ENCODE measurements around the gene BRD2.

Gene BRD2

GRCh38 chr6:32967151-32968091 is 973 bp upstream of the BRD2 start:
- Histone ChIP-seq H3K9me3 (ENCODE audit: control insufficient read depth, low read depth, low read length) (no peaks in the 10 kb centered on the region), H3K36me3 (ENCODE audit: control insufficient read depth, low read depth, low read length) (peaks cover 3% of the 10 kb centered on the region), H3K27me3 (ENCODE audit: control insufficient read depth, insufficient read depth, low read length) (no peaks in the 10 kb centered on the region), H3K4me1 (ENCODE audit: control insufficient read depth, low read depth, low read length) (peaks cover 6% of the 10 kb centered on the region), H3K27ac (ENCODE audit: low read length) (peak overlapping the region; percentile 100), H3K9ac (ENCODE audit: low read length) (peak overlapping the region; percentile 98), H3K4me3 (ENCODE audit: low read length) (peak overlapping the region; percentile 89)

GRCh38 chr6:32968867-32969684 is 682 bp downstream of the BRD2 start:
- Histone ChIP-seq H3K27ac (ENCODE audit: low read length) (peak overlapping the region; percentile 100), H3K4me3 (ENCODE audit: low read length) (peak overlapping the region; percentile 89), H3K4me1 (ENCODE audit: control insufficient read depth, low read depth, low read length) (peaks cover 6% of the 10 kb centered on the region), H3K36me3 (ENCODE audit: control insufficient read depth, low read depth, low read length) (peaks cover 19% of the 10 kb centered on the region), H3K27me3 (ENCODE audit: control insufficient read depth, insufficient read depth, low read length) (no peaks in the 10 kb centered on the region), H3K9ac (ENCODE audit: low read length) (peak overlapping the region; percentile 98), H3K9me3 (ENCODE audit: control insufficient read depth, low read depth, low read length) (no peaks in the 10 kb centered on the region)

- Histone ChIP-seq H3K9me3 (ENCODE audit: control insufficient read depth, low read depth, low read length) (no peaks in the 10 kb centered on the region), H3K9ac (ENCODE audit: low read length) (peak overlapping the region; percentile 98), H3K4me1 (ENCODE audit: control insufficient read depth, low read depth, low read length) (peaks cover 11% of the 10 kb centered on the region), H3K27ac (ENCODE audit: low read length) (peak overlapping the region; percentile 100), H3K4me3 (ENCODE audit: low read length) (peak overlapping the region; percentile 89), H3K27me3 (ENCODE audit: control insufficient read depth, insufficient read depth, low read length) (no peaks in the 10 kb centered on the region), H3K36me3 (ENCODE audit: control insufficient read depth, low read depth, low read length) (peaks cover 27% of the 10 kb centered on the region)
Observed at GRCh38 chr6:32969685-32970412, 1.5 kb downstream of the BRD2 start.

GRCh38 chr6:32970413-32971241 is 2.2 kb downstream of the BRD2 start:
- Histone ChIP-seq H3K27ac (ENCODE audit: low read length) (peak overlapping the region; percentile 100), H3K36me3 (ENCODE audit: control insufficient read depth, low read depth, low read length) (peaks cover 35% of the 10 kb centered on the region), H3K4me3 (ENCODE audit: low read length) (peak overlapping the region; percentile 89), H3K4me1 (ENCODE audit: control insufficient read depth, low read depth, low read length) (peaks cover 11% of the 10 kb centered on the region), H3K9me3 (ENCODE audit: control insufficient read depth, low read depth, low read length) (no peaks in the 10 kb centered on the region), H3K9ac (ENCODE audit: low read length) (peak overlapping the region; percentile 98), H3K27me3 (ENCODE audit: control insufficient read depth, insufficient read depth, low read length) (no peaks in the 10 kb centered on the region)

- peak overlapping the region; percentile 89 for H3K4me3 ChIP-seq (ENCODE audit: low read length)
- H3K4me1 ChIP-seq (ENCODE audit: control insufficient read depth, low read depth, low read length), result peaks cover 11% of the 10 kb centered on the region
- peaks cover 41% of the 10 kb centered on the region for H3K36me3 ChIP-seq (ENCODE audit: control insufficient read depth, low read depth, low read length)
- no peaks in the 10 kb centered on the region for H3K27me3 ChIP-seq (ENCODE audit: control insufficient read depth, insufficient read depth, low read length)
- H3K9ac ChIP-seq (ENCODE audit: low read length), result peak overlapping the region; percentile 98
- peak overlapping the region; percentile 99 for H3K27ac ChIP-seq (ENCODE audit: low read length)
- no peaks in the 10 kb centered on the region for H3K9me3 ChIP-seq (ENCODE audit: control insufficient read depth, low read depth, low read length)
Observed at GRCh38 chr6:32971242-32971580, 2.8 kb downstream of the BRD2 start.

- Histone ChIP-seq H3K27me3 (ENCODE audit: control insufficient read depth, insufficient read depth, low read length) (no peaks in the 10 kb centered on the region), H3K4me3 (ENCODE audit: low read length) (peak overlapping the region; percentile 89), H3K9me3 (ENCODE audit: control insufficient read depth, low read depth, low read length) (no peaks in the 10 kb centered on the region), H3K36me3 (ENCODE audit: control insufficient read depth, low read depth, low read length) (peaks cover 46% of the 10 kb centered on the region), H3K27ac (ENCODE audit: low read length) (peak overlapping the region; percentile 99), H3K9ac (ENCODE audit: low read length) (peak overlapping the region; percentile 98), H3K4me1 (ENCODE audit: control insufficient read depth, low read depth, low read length) (peaks cover 10% of the 10 kb centered on the region)
Observed at GRCh38 chr6:32971581-32972352, 3.4 kb downstream of the BRD2 start.

GRCh38 chr6:32972353-32973143 is 4.2 kb downstream of the BRD2 start:
- Histone ChIP-seq H3K27me3 (ENCODE audit: control insufficient read depth, insufficient read depth, low read length) (no peaks in the 10 kb centered on the region), H3K36me3 (ENCODE audit: control insufficient read depth, low read depth, low read length) (peaks cover 54% of the 10 kb centered on the region), H3K9me3 (ENCODE audit: control insufficient read depth, low read depth, low read length) (no peaks in the 10 kb centered on the region), H3K4me1 (ENCODE audit: control insufficient read depth, low read depth, low read length) (peaks cover 5% of the 10 kb centered on the region), H3K9ac (ENCODE audit: low read length) (peak overlapping the region; percentile 88), H3K4me3 (ENCODE audit: low read length) (peak overlapping the region; percentile 89), H3K27ac (ENCODE audit: low read length) (peak overlapping the region; percentile 46)

- H3K36me3 ChIP-seq (ENCODE audit: control insufficient read depth, low read depth, low read length), result peaks cover 63% of the 10 kb centered on the region
- H3K27ac ChIP-seq (ENCODE audit: low read length), result no peak overlapping the region
- peak overlapping the region; percentile 89 for H3K4me3 ChIP-seq (ENCODE audit: low read length)
- peaks cover 5% of the 10 kb centered on the region for H3K4me1 ChIP-seq (ENCODE audit: control insufficient read depth, low read depth, low read length)
- H3K27me3 ChIP-seq (ENCODE audit: control insufficient read depth, insufficient read depth, low read length), result no peaks in the 10 kb centered on the region
- H3K9ac ChIP-seq (ENCODE audit: low read length), result peak overlapping the region; percentile 88
- no peaks in the 10 kb centered on the region for H3K9me3 ChIP-seq (ENCODE audit: control insufficient read depth, low read depth, low read length)
Observed at GRCh38 chr6:32973144-32974015, 5.0 kb downstream of the BRD2 start.

- peaks cover 5% of the 10 kb centered on the region for H3K4me1 ChIP-seq (ENCODE audit: control insufficient read depth, low read depth, low read length)
- peaks cover 68% of the 10 kb centered on the region for H3K36me3 ChIP-seq (ENCODE audit: control insufficient read depth, low read depth, low read length)
Observed at GRCh38 chr6:32974016-32974333, 5.6 kb downstream of the BRD2 start.

More at GRCh38 chr6:32974016-32974333, 5.6 kb downstream of the BRD2 start:
- Histone ChIP-seq H3K9ac (ENCODE audit: low read length) (peak overlapping the region; percentile 88), H3K27me3 (ENCODE audit: control insufficient read depth, insufficient read depth, low read length) (no peaks in the 10 kb centered on the region), H3K27ac (ENCODE audit: low read length) (no peak overlapping the region), H3K4me3 (ENCODE audit: low read length) (peak overlapping the region; percentile 89), H3K9me3 (ENCODE audit: control insufficient read depth, low read depth, low read length) (no peaks in the 10 kb centered on the region)

Measured in iPS-18a (cell line).